K562 (cell line): ENCODE data around the gene SUN5. TPM values are rescaled to one million over a fixed set of nuclear protein-coding genes. Genes with fewer than 3 reads are reported as not detected.

ENCODE experiments used
- ATAC-seq: fragments of 200-7000 bp; cut with Tn5 transposase; 3 replicates; pipeline ENCODE4 v1.9.1; 2020; ENCODE audit warnings: moderate library complexity
- BruUV-seq: library from RNA; stranded (reverse); fragments of 400-500 nt; replicated peaks from 2 replicates; lab custom pipeline; 2021; lab: Mats Ljungman, UMichigan
- CTCF ChIA-PET: fragments of 300-600 bp; formaldehyde crosslinking; extraction: SDS; loops from one replicate; lab custom pipeline; 2021; ENCODE audit warnings: low intra/inter-chr PET ratio; lab: Yijun Ruan, JAX
- POLR2A ChIA-PET: fragments of 300-600, 350-650 bp; sonication (Branson Sonifier 250); formaldehyde crosslinking; extraction: SDS; loops from one replicate; lab custom pipeline; 2021; ENCODE audit warnings: antibody characterized with exemption, inconsistent platforms; lab: Yijun Ruan, JAX
- DNase-seq, 4 experiments: peaks; one replicate each; pipeline versions ENCODE4 v3.0.0 to v3.0.0-alpha.2; 2011 to 2018; ENCODE audit warnings: low spot score in 3 of 4, mixed read lengths in 3 of 4; ENCODE audit errors: extremely low read depth in 1 of 4
- FAIRE-seq: peaks from 2 replicates; lab custom pipeline; 2011; peaks lifted over from hg19 to GRCh38; lab: Jason Lieb, UNC
- H2AFZ ChIP-seq: 2 replicates; pipeline ENCODE4 v1.6.0; 2011; ENCODE audit warnings: low read depth, low read length, control low read depth, inconsistent platforms
- H3K27ac ChIP-seq: fragments of 200-600 bp; 3 replicates; pipeline ENCODE4 v1.8.0; 2011; ENCODE audit warnings: low read depth, mild to moderate bottlenecking, control low read depth, inconsistent platforms, low read length, moderate library complexity, mixed read lengths; ENCODE audit errors: extremely low read depth
- H3K27me3 ChIP-seq, 2 experiments: fragments of 300-600 bp in 1 of 2; 2 replicates in 1 of 2; 3 replicates in 1 of 2; pipeline versions ENCODE4 v1.6.0 to v1.8.0; 2011; ENCODE audit warnings: inconsistent platforms in 2 of 2, low read length in 2 of 2, mild to moderate bottlenecking in 1 of 2, mixed read lengths in 1 of 2, moderate library complexity in 1 of 2; ENCODE audit not compliant: control insufficient read depth in 2 of 2, insufficient read depth in 2 of 2
- H3K36me3 ChIP-seq: fragments of 300-600 bp; 3 replicates; pipeline ENCODE4 v1.8.0; 2011; ENCODE audit warnings: mild to moderate bottlenecking, low read length, inconsistent platforms; ENCODE audit not compliant: control insufficient read depth, insufficient read depth
- H3K4me1 ChIP-seq, 2 experiments: fragments of 200-600 bp in 1 of 2; replicated peaks in 1 of 2; 2 replicates in 1 of 2; 3 replicates in 1 of 2; pipeline versions ENCODE4 v1.5.1 to v1.8.0; 2011; ENCODE audit warnings: inconsistent platforms in 2 of 2, low read length in 2 of 2, mild to moderate bottlenecking in 1 of 2, mixed read lengths in 1 of 2, moderate library complexity in 1 of 2; ENCODE audit not compliant: control insufficient read depth in 2 of 2, insufficient read depth in 2 of 2
- H3K4me2 ChIP-seq: 2 replicates; pipeline ENCODE4 v1.6.1; 2011; ENCODE audit warnings: low read length, control low read depth, inconsistent platforms, mixed read lengths; ENCODE audit not compliant: insufficient read depth
- H3K4me3 ChIP-seq: fragments of 200-600 bp; sonication (generic), shearing (Covaris generic); 2 replicates; pipeline ENCODE4 v1.5.1; 2016; ENCODE audit warnings: control low read depth, inconsistent platforms
- H3K79me2 ChIP-seq: fragments of 200-600 bp; 3 replicates; pipeline ENCODE4 v1.8.0; 2011; ENCODE audit warnings: low read length, inconsistent platforms; ENCODE audit not compliant: control insufficient read depth, insufficient read depth
- H3K9ac ChIP-seq, 2 experiments: 2 replicates each; pipeline versions ENCODE4 v1.6.0 to v1.6.1; 2011; ENCODE audit warnings: low read depth in 2 of 2, low read length in 2 of 2, control low read depth in 1 of 2, inconsistent platforms in 1 of 2, mild to moderate bottlenecking in 1 of 2, mixed read lengths in 1 of 2; ENCODE audit not compliant: insufficient read depth in 1 of 2
- H3K9me1 ChIP-seq: one replicate; pipeline ENCODE4 v1.6.0; 2011; ENCODE audit warnings: inconsistent platforms, mild to moderate bottlenecking, low read length, moderate library complexity; ENCODE audit not compliant: control insufficient read depth, insufficient read depth
- H3K9me3 ChIP-seq: replicated peaks from 2 replicates; pipeline ENCODE4 v1.5.1; 2011; ENCODE audit warnings: low read depth, low read length, inconsistent platforms; ENCODE audit not compliant: control insufficient read depth, insufficient read depth
- H4K20me1 ChIP-seq: replicated peaks from 2 replicates; pipeline ENCODE4 v1.6.1; 2011; ENCODE audit warnings: low read length, inconsistent platforms, mixed read lengths; ENCODE audit not compliant: control insufficient read depth, insufficient read depth
- BCL6 ChIP-seq: fragments of 250-450 bp; sonication (Bioruptor Pico); IDR thresholded peaks from 2 replicates; pipeline ENCODE4 v1.4.0; 2020
- COPS2 ChIP-seq: fragments of 450-650 bp; conservative IDR thresholded peaks from 2 replicates; pipeline ENCODE4 v1.6.1; 2016; ENCODE audit warnings: mild to moderate bottlenecking, moderate library complexity
- CSDE1 ChIP-seq, 2 experiments: fragments of 450-650 bp; IDR thresholded peaks; 2 replicates each; pipeline ENCODE4 v1.6.1; 2016; ENCODE audit warnings: mild to moderate bottlenecking in 1 of 2
- DIDO1 ChIP-seq: fragments of 450-650 bp; IDR thresholded peaks from 2 replicates; pipeline ENCODE4 v1.6.1; 2016; ENCODE audit warnings: low read depth, missing biosample characterization, missing genetic modification characterization
- EZH2 ChIP-seq: IDR thresholded peaks from 2 replicates; pipeline ENCODE4 v1.6.1; 2012; ENCODE audit warnings: low read depth, mild to moderate bottlenecking, inconsistent platforms, low read length, borderline replicate concordance
- GTF2F1 ChIP-seq: IDR thresholded peaks from 2 replicates; pipeline ENCODE4 v1.6.1; 2011; ENCODE audit warnings: low read depth, low read length, improper control_type of control experiment
- HNRNPL ChIP-seq: fragments of 200-400 bp; formaldehyde crosslinking; IDR thresholded peaks from 2 replicates; pipeline ENCODE4 v1.6.1; 2017; ENCODE audit warnings: low read depth, mild to moderate bottlenecking, low read length
- HOXB6 ChIP-seq: fragments of 250-450 bp; sonication (Bioruptor Pico); IDR thresholded peaks from 2 replicates; pipeline ENCODE4 v1.5.1; 2022; ENCODE audit warnings: mild to moderate bottlenecking, borderline replicate concordance
- KAT8 ChIP-seq: fragments of 450-650 bp; IDR thresholded peaks from 2 replicates; pipeline ENCODE4 v1.6.1; 2016; ENCODE audit warnings: low read depth, mild to moderate bottlenecking
- MCM7 ChIP-seq, 2 experiments: fragments of 450-650 bp; IDR thresholded peaks; 2 replicates each; pipeline ENCODE4 v1.6.1; 2016 to 2018
- NR2C2 ChIP-seq, 2 experiments: fragments of 200-800 bp in 1 of 2; sonication (Bioruptor generic) in 1 of 2; sonication (generic) in 1 of 2; formaldehyde crosslinking in 1 of 2; IDR thresholded peaks; 2 replicates each; pipeline versions ENCODE4 v1.6.1 to v1.8.0; 2016 to 2022; ENCODE audit warnings: mild to moderate bottlenecking in 1 of 2, missing compliant biosample characterization in 1 of 2, missing genetic modification characterization in 1 of 2, missing genetic modification reagents in 1 of 2
- PHF20 ChIP-seq: fragments of 450-650 bp; IDR thresholded peaks from 2 replicates; pipeline ENCODE4 v1.6.1; 2018; ENCODE audit not compliant: partially characterized antibody
- RUNX1 ChIP-seq: sonication (generic); IDR thresholded peaks from 2 replicates; pipeline ENCODE4 v1.6.1; 2016; ENCODE audit warnings: antibody characterized with exemption, low read depth
- SETDB1 ChIP-seq: IDR thresholded peaks from one replicate; pipeline ENCODE4 v1.6.1; 2012; ENCODE audit warnings: low read length, control low read depth, inconsistent platforms
- THRB ChIP-seq: fragments of 450-650 bp; formaldehyde crosslinking; conservative IDR thresholded peaks from 2 replicates; pipeline ENCODE4 v1.4.0; 2022; ENCODE audit warnings: mild to moderate bottlenecking, missing genetic modification characterization
- ZBTB9 ChIP-seq: fragments of 450-650 bp; formaldehyde crosslinking; IDR thresholded peaks from 2 replicates; pipeline ENCODE4 v1.4.0; 2020; ENCODE audit warnings: mild to moderate bottlenecking, moderate library complexity
- ZNF280B ChIP-seq: fragments of 250-450 bp; sonication (Bioruptor Pico); IDR thresholded peaks from 2 replicates; pipeline ENCODE4 v1.5.1; 2021; ENCODE audit warnings: mild to moderate bottlenecking
- ZNF668 ChIP-seq: fragments of 250-450 bp; sonication (Bioruptor Pico); IDR thresholded peaks from 2 replicates; pipeline ENCODE4 v1.8.0; 2022; ENCODE audit warnings: mild to moderate bottlenecking, inconsistent platforms
- ZNF766 ChIP-seq: fragments of 200-800 bp; sonication (Bioruptor generic); conservative IDR thresholded peaks from 2 replicates; pipeline ENCODE4 v1.6.1; 2016; ENCODE audit warnings: missing genetic modification characterization, missing compliant biosample characterization
- WGBS: fragments of 100-300 bp; shearing (Covaris generic); methylation state at CpG from one replicate; pipeline ENCODE4 v1.1.6; 2016; ENCODE audit warnings: low coverage, mixed read lengths; ENCODE audit not compliant: insufficient coverage; ENCODE audit errors: missing lambda C conversion rate; 5-methylcytosine and 5-hydroxymethylcytosine counted together
- in situ Hi-C: fragments of 300-500 bp; cut with MboI; formaldehyde crosslinking; loops from 4 replicates; pipeline ENCODE4 v1.15.0; 2018; ENCODE audit warnings: inconsistent platforms, mixed read lengths
- intact Hi-C: fragments of 100-400 bp; cut with micrococcal nuclease; formaldehyde crosslinking; loops from 2 replicates; pipeline ENCODE4 v1.14.2; 2022
- polyA plus RNA-seq, 8 experiments: library from polyadenylated mRNA; depleted of rRNA in 4 of 8; stranded (reverse) in 5 of 8; unstranded in 3 of 8; fragments of >200 nt; fragmentation: Nextera tagmentation in 2 of 8; fragmentation: Illumina TruSeq in 1 of 8; extraction: Ambion mirVana in 2 of 8; extraction: Trizol in 1 of 8; gene quantifications; 2 replicates each; pipeline versions ENCODE4 v1.2.1 to v1.2.3, GENCODE V29; 2011 to 2014; ENCODE audit warnings: inconsistent platforms in 1 of 8, missing spikeins in 1 of 8
- total RNA-seq, 7 experiments: library from RNA; depleted of rRNA in 6 of 7; stranded (reverse); fragments of >200 nt in 6 of 7; fragmentation: Illumina TruSeq in 2 of 7; extraction: Trizol in 2 of 7; gene quantifications; 2 replicates each; pipeline versions ENCODE4 v1.2.1 to v1.2.3, GENCODE V29; 2011 to 2021; ENCODE audit warnings: low replicate concordance in 1 of 7

The SUN5 gene
- total and polyA plus RNA-seq, 9 of the 15 experiments (the other 6 are each of a cell fraction or from before 2014, with no cell fraction given), result not detected

GRCh38 chr20:33015700-33016580, 11.7 kb upstream of the SUN5 start (continued):
- no peak for TF ChIP-seq ZNF766
- no peak for TF ChIP-seq CSDE1 (IDR thresholded peaks at IDR 0.05)
- no peak for TF ChIP-seq RUNX1
- TF ChIP-seq HOXB6 (CRISPR knock-in tag), result no peak
- TF ChIP-seq GTF2F1, result no peak

GRCh38 chr20:33015114-33015484, 10.9 kb upstream of the SUN5 start:
- CTCF ChIA-PET, result no interaction called here
- Histone ChIP-seq H3K4me3 (no peak overlapping the region), H3K27ac (no peak overlapping the region), H2AFZ (no peak overlapping the region), H4K20me1 (no peaks in the 10 kb centered on the region; the same call in 1 of the 2 replicates), H3K9me1 (peaks cover 2% of the 10 kb centered on the region), H3K27me3 (peaks cover 5 to 48% of the 10 kb centered on the region in 2 experiments; a peak in 4 of 5 replicates), H3K79me2 (no peaks in the 10 kb centered on the region), H3K4me1 (peaks cover 0 to 3% of the 10 kb centered on the region in 2 experiments; a peak in 1 of 5 replicates), H3K36me3 (no peaks in the 10 kb centered on the region), H3K4me2 (no peak overlapping the region), H3K9me3 (no peaks in the 10 kb centered on the region), H3K9ac (no peak overlapping the region)
- POLR2A ChIA-PET, result no interaction called here
- 4% methylated on average over 10 of the region's 10 CpGs for WGBS
- ATAC-seq (no peak), FAIRE-seq (no peak), DNase-seq (no peak)
- in situ Hi-C loops (no loop called here), intact Hi-C loops (no loop called here)
- BruUV-seq, result no TSS peak
- no peak for TF ChIP-seq KAT8
- no peak for TF ChIP-seq MCM7 (IDR thresholded peaks at IDR 0.05)
- no peak for TF ChIP-seq ZBTB9 (CRISPR knock-in tag)
- TF ChIP-seq COPS2, result no peak
- TF ChIP-seq PHF20, result no peak
- TF ChIP-seq THRB (CRISPR knock-in tag), result no peak
- TF ChIP-seq ZNF280B (CRISPR knock-in tag), result no peak
- no peak for TF ChIP-seq ZNF668 (CRISPR knock-in tag)
- TF ChIP-seq EZH2, result no peak
- TF ChIP-seq BCL6 (CRISPR knock-in tag), result no peak
- TF ChIP-seq NR2C2 (CRISPR knock-in tag; IDR thresholded peaks at IDR 0.05), result no peak
- no peak for TF ChIP-seq NR2C2 (tag; IDR thresholded peaks at IDR 0.05)
- TF ChIP-seq HNRNPL, result no peak
- TF ChIP-seq SETDB1, result no peak
- no peak for TF ChIP-seq DIDO1 (tag)
